ENCODE data around the gene ATP2B1.

GRCh38 chr12:89597210-89597609, 111.4 kb downstream of the ATP2B1 start:
- TF ChIP-seq CTCF (IDR thresholded peaks at IDR 0.05) (no peak), EP300 (IDR thresholded peaks at IDR 0.05) (no peak)
